Nucleus accumbens (tissue), 56 donors: ENCODE data around the gene LCE2C.
"Not testable (repeated sequence)": the region's sequence is repeated elsewhere in the genome, so short reads cannot be mapped to it uniquely, and the experiment has no call there.

Experiments used
- DNase-seq, 56 donors: peaks; one replicate each; lab custom pipeline; 2025; lab: John Stamatoyannopoulos, UW

The LCE2C gene, protein sequence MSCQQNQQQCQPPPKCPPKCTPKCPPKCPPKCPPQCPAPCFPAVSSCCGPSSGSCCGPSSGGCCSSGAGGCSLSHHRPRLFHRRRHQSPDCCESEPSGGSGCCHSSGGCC

GRCh38 chr1:152674983-152675382 lies at the start of gene LCE2C:
Gene LCE2C, plus strand, starts transcription at chr1:152675279. Its CDS starts 737 bp downstream, at chr1:152676016.
- not testable (repeated sequence) for DNase-seq

GRCh38 chr1:152626744-152627143 lies 48.3 kb upstream of the LCE2C start:
- DNase-seq = no peak

- no peak for DNase-seq
Measured at GRCh38 chr1:152630596-152630995, 44.5 kb upstream of the LCE2C start.

- DNase-seq = no peak
Measured at GRCh38 chr1:152640351-152640750, 34.7 kb upstream of the LCE2C start.

DNA sequence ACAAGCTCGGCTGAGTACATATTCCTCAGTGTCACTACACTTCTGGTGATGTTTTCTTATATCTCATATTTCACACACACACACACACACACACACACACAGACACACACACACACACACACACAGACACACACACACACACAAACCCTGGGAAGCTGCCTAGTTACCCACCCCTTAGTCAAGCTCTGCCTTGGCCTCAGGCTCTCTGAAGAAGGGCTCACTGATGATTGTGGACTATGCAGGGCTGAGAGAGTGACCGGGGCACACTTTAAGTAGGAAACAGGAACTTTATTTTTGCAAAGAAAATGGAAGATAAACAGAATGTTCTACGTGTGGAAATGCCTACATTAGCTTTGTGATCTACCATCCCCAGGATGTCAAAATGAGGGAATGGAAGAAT lies 31.1 kb upstream of the LCE2C start:
- DNase-seq = no peak

- no peak for DNase-seq
Measured at GRCh38 chr1:152645146-152645545, 29.9 kb upstream of the LCE2C start.

DNA sequence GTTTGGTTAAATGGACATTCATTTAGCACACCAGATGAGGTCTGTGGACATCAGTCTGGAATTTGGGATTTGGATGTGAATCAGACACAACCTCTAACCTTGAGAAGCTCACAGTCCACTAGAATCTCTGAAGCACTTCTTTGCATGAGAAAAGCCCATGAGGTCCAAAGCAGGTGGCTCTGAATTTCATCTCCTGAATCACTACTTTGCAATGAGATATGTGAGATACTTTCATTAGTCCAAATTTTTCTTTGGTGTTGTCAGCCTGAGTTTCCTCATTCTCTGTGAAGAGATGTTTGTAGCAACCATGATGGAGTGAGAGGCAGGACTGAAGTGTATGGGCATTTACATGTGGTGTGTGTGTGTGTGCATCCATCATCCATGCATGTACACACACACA lies 28.4 kb upstream of the LCE2C start:
- no peak for DNase-seq

- peak in 27 of 56 donors; percentile 0 to 35 (median 4) for DNase-seq
Measured at GRCh38 chr1:152654110-152654509, 21.0 kb upstream of the LCE2C start.

GRCh38 chr1:152656459-152656858 lies 18.6 kb upstream of the LCE2C start:
- no peak for DNase-seq

GRCh38 chr1:152657677-152658076 lies 17.4 kb upstream of the LCE2C start:
- no peak for DNase-seq

DNA sequence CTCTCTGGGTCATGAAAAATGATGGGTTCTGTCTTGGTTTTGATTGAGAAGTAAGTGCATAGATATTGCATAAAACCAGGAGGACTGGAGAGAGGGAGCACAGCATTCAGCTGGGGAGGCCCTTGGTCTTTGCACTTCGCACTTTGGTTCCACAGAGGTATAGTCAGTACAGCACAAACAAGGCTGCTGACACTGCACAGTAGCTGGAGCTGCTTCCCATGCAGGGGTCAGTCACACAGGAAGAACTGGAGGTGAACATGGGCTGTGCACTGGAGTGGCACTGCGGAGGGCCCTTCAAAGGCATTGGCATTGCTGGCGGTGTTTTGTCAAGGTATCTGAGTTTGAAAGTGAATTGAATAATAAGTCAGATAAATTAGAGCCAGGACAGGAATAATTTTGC lies 16.4 kb upstream of the LCE2C start:
- no peak for DNase-seq

DNA sequence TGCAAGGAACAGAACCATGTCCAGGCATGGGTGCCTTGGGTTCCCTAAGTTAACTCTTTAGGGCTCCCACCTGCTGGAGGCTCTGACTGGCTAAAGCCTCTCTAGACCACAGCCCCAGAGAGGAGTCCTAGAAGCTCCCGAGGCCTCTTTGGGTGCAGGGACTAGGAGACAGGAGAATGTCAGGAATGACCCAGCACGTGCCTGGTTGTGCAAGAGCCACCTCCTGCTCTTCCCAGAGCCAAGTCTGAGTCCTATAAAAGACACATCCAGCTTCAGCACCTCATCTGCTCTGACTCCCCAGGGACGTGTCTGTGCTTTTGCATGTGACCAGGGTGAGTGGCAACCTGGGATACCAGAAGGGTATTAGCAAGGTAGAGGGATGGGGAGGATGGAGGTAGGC lies 12.0 kb upstream of the LCE2C start, which contains the start of gene LCE2D:
Gene LCE2D (plus strand): TSS at position 283 of the 400 bp plus-strand sequence. CDS start 726 bp downstream, outside the sequence.
- DNase-seq = no peak

GRCh38 chr1:152666171-152666570 lies 8.9 kb upstream of the LCE2C start:
- DNase-seq = not testable (repeated sequence)

- no peak for DNase-seq
Measured at GRCh38 chr1:152667648-152668047, 7.4 kb upstream of the LCE2C start.

GRCh38 chr1:152673016-152673415 lies 2.1 kb upstream of the LCE2C start:
- DNase-seq = no peak

GRCh38 chr1:152679459-152679858 lies 4.4 kb downstream of the LCE2C start:
- DNase-seq = no peak

DNA sequence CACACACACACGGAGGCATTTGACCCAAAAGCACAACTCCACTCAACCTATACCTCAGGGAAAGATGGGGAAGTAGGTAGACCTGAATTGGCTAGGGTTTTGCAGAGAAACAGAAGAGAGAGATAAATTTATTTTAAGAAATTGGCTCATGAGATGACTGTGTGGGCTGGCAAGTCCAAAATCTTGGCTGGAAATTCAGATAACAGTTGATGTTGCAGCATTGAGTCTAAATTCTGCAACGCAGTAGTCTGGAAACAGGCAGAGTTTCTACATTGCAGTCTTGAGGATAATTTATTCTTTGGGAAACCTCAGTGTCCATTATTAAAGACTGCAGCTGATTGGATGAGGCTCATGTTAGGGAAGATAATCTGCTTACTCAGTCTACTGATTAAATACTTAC lies 6.5 kb downstream of the LCE2C start:
- DNase-seq = no peak

DNA sequence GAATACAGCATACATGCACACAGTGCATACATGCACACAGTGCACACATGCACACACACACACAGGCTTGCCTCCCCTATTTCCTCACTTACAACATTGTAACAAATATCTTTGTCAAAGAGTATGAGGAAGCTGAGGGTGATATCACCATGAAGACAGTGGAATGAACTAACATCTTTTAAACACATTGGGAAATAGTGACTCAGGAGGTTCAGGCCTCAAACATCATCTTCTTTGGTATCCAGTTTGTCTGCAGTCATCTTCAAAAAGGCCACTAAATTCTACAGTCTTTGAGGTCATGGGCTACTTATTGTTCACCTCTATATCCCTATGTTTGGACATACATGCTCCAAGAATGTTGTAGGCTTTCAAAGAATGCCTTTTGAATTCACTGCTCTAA lies 8.8 kb downstream of the LCE2C start:
- no peak for DNase-seq

DNA sequence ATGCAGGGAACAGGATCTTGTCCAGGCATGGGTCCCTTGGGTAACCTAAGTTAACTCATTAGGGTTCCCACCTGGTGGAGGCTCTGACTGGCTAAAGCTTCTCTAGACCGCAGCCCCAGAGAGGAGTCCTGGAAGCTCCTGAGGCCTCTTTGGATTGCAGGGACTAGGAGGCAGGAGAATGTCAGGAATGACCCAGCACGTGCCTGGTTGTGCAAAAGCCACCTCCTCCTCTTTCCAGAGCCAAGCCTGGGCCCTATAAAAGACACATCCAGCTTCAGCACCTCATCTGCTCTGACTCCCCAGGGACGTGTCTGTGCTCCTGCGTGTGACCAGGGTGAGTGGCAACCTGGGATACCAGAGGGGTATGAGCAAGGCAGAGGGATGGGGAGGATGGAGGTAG lies 10.7 kb downstream of the LCE2C start, which contains the start of gene LCE2B:
Gene LCE2B (plus strand): TSS at position 301 of the 400 bp plus-strand sequence. CDS start 721 bp downstream, outside the sequence.
- DNase-seq = not testable (repeated sequence)

GRCh38 chr1:152697701-152698600 lies 22.9 kb downstream of the LCE2C start, which contains the start of gene LCE2A:
Gene LCE2A, plus strand, starts transcription at chr1:152698345. Its CDS starts 557 bp downstream, at chr1:152698902.
- DNase-seq = no peak

DNA sequence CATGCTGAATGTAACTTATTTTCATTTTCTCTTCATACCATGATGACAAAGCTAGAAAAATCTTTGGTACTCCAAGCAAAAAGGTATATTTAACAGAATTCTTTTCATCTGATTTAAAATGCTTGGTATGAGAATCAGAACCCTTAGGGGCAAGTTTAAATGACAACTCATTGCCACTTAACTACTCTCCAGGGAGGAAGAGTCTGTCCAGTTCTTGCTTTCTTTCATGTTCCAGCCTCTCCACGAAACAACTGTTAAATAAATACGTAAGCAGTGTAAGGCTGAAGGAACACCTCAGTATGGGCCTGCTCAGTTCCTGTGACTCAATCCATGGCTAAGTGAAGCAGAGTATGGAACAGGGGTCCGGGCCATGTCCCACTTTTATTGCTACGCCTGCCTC lies 24.7 kb downstream of the LCE2C start:
- no peak for DNase-seq

GRCh38 chr1:152707860-152708259 lies 32.8 kb downstream of the LCE2C start, which contains the start of gene LCE4A:
Gene LCE4A, plus strand, starts transcription at chr1:152708160. Its CDS starts 916 bp downstream, at chr1:152709076.
- DNase-seq = no peak
